DOHH2 (cell line): ENCODE results near the gene PIGN.

ENCODE experiments used
- CTCF ChIP-seq: fragments of 200-600 bp; sonication (generic); IDR thresholded peaks from one replicate; pipeline ENCODE4 v1.5.1; 2014; ENCODE audit warnings: antibody characterized with exemption, mild to moderate bottlenecking, low read depth, low read length; ENCODE audit not compliant: poor library complexity, severe bottlenecking
- EZH2phosphoT487 ChIP-seq: fragments of 200-600 bp; sonication (generic); IDR thresholded peaks from 2 replicates; pipeline ENCODE4 v1.6.1; 2017; ENCODE audit warnings: borderline replicate concordance, mild to moderate bottlenecking, antibody characterized with exemption, low read length, moderate library complexity, mixed read lengths

- TF ChIP-seq EZH2phosphoT487 (no peak), CTCF (no peak)
Observed at GRCh38 chr18:62165583-62165982, 21.3 kb downstream of the PIGN start.
